ENCODE data around the gene COQ10A.

DNA sequence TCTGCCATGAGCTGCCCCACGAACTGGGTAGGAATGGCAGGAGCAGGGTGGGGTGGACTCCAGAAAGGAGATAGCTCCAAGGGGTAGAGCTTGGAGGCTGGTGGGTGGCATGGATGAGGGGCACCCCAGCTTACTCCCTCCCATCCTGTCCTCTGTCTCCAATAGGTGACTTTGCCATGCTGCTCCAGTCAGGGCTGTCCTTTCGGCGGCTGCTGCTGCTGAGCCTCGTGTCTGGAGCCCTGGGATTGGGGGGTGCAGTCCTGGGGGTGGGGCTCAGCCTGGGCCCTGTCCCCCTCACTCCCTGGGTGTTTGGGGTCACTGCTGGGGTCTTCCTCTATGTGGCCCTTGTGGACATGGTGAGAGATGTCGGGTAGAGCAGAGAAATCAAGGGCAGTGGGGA lies 29.8 kb upstream of the COQ10A start:
- TF ChIP-seq, protein P1, sequence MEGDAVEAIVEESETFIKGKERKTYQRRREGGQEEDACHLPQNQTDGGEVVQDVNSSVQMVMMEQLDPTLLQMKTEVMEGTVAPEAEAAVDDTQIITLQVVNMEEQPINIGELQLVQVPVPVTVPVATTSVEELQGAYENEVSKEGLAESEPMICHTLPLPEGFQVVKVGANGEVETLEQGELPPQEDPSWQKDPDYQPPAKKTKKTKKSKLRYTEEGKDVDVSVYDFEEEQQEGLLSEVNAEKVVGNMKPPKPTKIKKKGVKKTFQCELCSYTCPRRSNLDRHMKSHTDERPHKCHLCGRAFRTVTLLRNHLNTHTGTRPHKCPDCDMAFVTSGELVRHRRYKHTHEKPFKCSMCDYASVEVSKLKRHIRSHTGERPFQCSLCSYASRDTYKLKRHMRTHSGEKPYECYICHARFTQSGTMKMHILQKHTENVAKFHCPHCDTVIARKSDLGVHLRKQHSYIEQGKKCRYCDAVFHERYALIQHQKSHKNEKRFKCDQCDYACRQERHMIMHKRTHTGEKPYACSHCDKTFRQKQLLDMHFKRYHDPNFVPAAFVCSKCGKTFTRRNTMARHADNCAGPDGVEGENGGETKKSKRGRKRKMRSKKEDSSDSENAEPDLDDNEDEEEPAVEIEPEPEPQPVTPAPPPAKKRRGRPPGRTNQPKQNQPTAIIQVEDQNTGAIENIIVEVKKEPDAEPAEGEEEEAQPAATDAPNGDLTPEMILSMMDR (IDR thresholded peaks at IDR 0.05; ENCODE audit: insufficient read depth, low read length, poor library complexity, severe bottlenecking): no peak
- TF ChIP-seq EZH2phosphoT487 (conservative IDR thresholded peaks at IDR 0.05; ENCODE audit: low read length): no peak

Measured in SU-DHL-6 (cell line).